Lung microvascular endothelial cell (primary cell): ENCODE measurements around the gene ADAMTS2. TPM values are rescaled to one million over a fixed set of nuclear protein-coding genes. Genes with fewer than 3 reads are reported as not detected.

Experiments used
- DNase-seq, 2 donors: peaks; one replicate each; pipeline versions ENCODE4 v3.0.0 to v3.0.0-alpha.2; 2010; ENCODE audit warnings: low read depth in 2 of 2
- total RNA-seq: library from RNA; depleted of rRNA; stranded (reverse); fragments of >200 nt; gene quantifications from 2 replicates; pipeline ENCODE4 v1.2.1, GENCODE V29; 2014

The ADAMTS2 gene
- total RNA-seq, 1 donor from 2014 or later = 0.40 TPM

DNA sequence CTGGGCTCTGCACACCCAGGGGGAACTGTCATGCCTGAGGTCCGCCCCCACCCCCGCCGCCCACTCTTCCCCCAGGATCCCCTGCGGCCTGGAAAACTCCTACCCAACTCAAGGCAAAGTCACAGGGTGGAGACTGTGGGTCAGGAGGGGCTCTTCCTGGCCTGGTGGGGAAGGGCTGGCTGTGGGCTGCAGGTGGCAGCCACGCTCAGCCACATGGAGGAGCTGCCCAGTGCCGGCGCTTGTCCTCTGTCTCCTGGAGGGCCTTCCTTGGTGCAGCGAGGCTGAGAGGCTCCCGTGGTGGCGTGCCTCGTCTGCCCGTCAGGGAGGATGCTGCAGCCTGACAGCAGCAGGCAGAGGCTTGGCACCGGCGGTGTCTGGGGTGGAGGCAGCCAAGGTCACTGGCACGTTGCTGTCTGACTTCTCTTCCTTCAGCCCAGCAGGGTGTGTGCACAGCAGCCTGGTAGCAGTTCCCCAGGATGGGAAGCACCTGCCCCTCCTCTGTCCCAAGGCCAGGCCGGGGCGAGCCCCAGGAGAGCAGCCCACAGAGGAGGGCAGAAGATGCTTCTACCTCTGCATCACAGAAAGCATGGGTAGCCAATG lies 78.1 kb downstream of the ADAMTS2 start:
- no peak for DNase-seq

DNA sequence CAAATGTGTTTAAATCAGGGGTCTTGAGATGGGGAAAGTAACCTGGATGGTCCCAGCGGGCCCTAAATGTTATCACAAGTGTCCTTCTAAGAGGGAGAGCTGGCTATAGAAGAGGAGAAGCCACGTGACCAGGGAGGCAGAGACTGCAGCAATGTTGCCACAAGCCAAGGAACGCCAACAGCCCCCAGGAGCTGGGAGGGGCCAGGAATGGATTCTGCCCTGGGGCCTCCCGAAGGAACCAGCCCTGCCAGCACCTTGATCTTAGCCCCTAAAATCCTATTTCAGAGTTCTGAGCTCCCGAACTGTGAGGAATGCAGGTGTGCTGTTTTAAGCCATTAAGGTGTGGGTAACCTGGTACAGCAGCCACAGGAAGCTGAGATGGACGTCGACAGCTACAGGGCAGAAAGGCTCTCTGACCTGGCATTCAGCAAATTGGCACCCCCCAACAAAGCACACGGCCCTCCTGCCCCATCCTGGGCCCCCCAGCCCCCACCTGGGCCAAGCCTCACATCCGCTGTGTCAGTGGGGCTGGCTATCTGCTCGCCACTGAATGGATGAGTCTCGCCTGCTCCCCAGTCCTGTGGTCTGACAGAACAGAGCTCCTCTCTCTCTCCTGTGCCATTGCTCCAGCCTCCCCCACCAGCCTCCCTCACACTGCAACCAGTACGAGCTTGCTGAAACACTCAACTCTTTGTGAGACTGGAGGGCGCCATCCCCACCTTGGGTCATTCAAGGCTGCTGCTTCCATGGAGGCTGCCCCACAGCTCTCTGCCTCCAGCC lies 78.8 kb downstream of the ADAMTS2 start:
- DNase-seq = no peak

DNA sequence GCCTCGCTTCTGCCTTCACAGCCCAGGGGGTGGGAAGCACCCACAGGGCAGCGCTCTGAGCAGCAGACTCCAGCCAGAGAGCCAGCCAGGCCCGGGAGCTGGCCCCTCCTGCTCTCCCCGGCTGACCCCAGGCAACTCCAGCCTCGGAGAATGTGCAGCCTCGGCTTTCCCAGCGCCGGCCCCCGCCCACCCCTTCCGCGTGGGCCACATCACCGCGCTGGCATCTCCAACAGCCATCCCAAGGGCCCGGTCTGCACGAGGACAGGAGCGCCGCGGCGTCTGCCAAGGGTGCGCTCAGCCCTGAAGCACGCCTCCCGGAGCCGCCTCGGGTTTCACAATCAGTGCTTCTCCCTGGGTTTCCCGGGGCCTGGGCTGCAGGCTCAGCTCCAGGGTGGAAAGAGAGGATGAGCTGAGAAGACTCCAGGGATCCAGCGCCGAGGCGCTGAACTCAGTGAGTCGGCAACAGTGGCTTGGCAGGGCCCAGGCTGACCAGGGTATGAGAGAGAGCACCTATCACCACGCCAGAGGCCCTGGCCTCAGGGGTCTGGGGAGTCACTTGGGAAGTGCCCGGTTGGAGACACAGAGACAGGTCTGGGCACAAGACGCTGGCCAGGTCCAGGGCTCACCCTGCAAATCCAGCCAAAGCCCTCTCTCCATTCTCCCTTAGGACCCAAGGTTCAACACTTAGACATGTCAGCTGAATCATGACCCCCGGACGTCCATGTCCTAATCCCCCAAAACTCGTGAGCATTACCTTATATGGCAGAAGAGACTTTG lies 79.6 kb downstream of the ADAMTS2 start:
- no peak for DNase-seq

DNA sequence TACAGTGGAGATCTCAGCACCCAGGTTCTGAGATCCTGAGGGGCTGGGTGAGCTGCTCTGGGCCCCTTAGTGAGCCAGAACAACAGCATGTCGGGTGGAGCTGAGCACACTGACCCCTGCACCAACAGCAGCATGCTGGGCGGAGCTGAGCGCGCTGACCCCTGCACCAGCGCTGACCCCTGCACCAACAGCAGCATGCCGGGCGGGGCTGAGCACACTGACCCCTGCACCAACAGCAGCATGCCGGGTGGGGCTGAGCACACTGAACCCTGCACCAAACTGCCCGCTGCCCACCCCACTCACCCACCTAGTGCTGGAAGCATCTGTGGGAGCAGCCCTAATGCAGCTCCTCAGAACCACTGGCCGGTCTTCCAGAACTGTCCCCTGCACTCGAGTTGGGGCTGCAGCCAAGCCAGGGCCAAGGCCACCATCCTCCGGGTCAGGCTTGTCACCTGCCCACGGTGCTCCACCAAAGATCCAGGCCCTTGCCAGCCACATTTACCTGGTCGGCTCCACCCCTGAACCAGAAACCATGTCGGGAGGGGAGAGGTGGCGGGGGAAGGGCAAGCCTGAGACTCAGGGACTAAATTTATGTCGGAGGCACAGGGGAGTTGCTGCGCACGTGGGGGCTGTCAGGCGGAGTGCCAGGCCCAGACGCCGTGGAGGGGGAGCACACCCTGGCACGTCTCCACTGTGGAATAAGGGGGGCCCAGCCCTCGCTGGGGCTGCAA lies 80.3 kb downstream of the ADAMTS2 start:
- no peak for DNase-seq

GRCh38 chr5:179264053-179264782 lies 81.0 kb downstream of the ADAMTS2 start:
- DNase-seq = no peak

DNA sequence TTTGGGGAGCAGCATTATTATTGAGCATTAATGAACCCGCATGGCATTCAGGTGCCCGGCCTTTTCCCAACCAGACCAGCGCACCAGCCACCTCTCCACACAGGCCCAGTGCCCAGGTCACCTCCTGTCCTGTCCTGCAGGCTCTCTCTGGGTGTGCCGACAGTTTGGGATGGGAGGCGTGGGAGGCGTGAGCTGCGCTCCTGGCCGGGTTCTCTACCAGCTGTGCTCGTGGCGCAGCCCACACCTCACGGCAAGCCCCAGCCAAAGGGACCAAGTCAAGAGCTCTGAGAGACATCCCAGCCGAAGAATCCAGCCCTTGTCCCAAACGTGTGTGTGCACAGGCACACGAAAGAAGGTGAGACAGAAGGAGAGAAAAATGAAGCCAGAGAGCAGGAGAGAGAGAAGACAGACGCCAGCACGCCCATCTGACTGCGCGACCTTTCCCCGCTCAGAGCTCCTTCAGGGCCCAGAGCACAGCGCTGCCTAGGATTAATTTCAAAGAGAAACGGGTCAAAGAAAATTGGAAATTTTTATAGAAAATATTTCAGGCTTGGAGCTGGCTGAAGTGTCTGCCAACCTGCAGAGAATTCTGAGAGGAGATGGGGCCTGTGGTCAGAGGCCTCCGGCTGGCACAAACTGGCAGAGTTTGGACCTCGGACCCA lies 81.7 kb downstream of the ADAMTS2 start:
- no peak for DNase-seq

GRCh38 chr5:179262126-179262920 lies 82.9 kb downstream of the ADAMTS2 start:
- DNase-seq = no peak

GRCh38 chr5:179261301-179262125 lies 83.7 kb downstream of the ADAMTS2 start:
- no peak for DNase-seq

DNA sequence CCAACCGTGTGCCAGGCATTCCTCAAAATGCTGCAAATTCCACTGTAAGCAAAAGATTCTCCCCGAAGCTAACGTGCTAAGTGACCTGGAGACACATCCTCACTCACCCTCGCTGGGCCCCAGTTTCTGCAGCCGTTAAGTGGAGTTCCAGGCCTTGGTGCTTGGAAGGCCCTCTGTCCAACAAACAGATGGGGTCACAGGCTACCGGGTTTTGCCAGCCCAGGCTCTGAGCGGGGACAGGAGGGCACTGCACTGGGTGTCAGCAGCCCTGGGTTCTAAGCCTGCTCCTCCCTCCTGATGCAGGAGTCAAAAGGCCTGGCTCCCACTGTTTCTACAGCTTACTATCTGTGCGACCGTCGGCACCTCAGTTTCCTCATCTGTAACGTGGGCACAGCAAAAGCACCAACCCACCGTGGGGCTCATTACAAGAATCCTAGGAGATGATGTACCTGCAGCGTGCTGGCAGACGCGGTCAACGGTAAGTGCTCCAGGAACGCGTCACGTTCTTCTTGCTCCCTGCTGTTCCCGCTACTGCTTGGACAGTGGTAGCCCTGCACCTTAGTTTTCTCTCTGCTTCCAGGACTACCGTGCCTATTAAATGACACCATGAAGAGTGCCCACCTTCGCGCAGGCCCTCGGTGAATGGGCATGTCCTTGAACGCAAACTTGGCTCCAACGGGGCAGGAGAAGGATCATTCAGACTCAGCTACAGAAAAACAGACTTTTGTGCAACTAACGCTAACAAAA lies 84.8 kb downstream of the ADAMTS2 start:
- DNase-seq = no peak

DNA sequence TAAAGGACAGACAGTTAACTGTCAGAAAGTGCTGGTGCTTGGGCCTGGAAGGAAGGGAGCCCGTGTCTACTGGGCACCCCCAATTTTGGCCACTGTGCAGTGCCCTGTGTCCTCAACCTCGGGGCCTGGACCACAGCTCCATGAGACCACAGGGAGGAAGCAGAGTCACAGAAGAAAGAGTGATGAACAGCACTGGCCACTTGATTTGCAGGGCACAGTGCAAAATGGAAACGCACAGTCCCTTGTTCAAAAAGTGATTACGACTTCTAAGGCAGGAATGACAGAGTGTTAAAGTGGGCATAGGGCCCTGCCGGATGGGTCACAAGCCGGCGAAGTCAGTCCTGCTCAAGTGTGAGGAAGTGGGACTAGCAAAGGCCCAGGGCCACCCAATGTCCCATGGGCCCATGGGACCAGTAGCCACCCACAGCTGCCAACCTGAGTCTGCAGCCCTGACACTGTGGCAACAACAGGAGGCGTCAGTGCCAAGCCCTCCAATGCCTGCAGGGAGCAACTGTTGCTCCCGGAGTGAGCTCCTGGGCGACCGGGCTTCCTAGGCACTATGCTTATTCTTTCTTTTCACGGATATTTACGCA lies 85.4 kb downstream of the ADAMTS2 start:
- no peak for DNase-seq

- no peak for DNase-seq
These were observed 86.1 kb downstream of the ADAMTS2 start for GRCh38 chr5:179258922-179259730.

GRCh38 chr5:179258001-179258921 lies 87.0 kb downstream of the ADAMTS2 start:
- DNase-seq = no peak

DNA sequence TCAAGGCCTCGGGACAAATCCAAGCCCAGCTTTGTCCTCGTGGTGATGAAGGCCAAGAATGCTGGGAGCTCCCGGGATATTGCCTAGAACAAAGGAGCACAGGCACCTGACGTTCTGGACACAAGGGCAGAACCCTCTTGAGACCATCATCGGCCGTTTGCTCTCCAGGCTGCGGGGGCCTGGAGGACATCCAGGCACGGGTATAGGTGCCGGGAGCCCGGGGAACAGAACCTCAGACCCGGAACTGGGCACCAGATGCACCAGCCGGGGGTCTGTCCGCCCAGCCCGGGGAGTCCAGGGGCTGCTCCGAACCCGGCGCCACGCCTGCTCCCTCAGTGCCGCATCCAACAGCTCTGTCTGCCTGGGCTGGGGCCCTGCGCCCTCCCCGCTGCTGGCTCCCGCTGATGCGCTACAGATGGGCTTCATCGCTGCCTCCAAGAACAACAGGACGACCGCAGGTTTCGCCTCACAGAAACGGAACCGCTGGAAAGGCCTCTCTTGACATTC lies 88.0 kb downstream of the ADAMTS2 start:
- DNase-seq = no peak

- no peak for DNase-seq
These were observed 88.7 kb downstream of the ADAMTS2 start for GRCh38 chr5:179256328-179257175.
